EH (cell line): ENCODE results near the gene PLCD3.

Source experiments
- DNase-seq: peaks from one replicate; pipeline ENCODE4 v3.0.0-alpha.2; 2015; ENCODE audit warnings: low read depth

The PLCD3 gene

DNA sequence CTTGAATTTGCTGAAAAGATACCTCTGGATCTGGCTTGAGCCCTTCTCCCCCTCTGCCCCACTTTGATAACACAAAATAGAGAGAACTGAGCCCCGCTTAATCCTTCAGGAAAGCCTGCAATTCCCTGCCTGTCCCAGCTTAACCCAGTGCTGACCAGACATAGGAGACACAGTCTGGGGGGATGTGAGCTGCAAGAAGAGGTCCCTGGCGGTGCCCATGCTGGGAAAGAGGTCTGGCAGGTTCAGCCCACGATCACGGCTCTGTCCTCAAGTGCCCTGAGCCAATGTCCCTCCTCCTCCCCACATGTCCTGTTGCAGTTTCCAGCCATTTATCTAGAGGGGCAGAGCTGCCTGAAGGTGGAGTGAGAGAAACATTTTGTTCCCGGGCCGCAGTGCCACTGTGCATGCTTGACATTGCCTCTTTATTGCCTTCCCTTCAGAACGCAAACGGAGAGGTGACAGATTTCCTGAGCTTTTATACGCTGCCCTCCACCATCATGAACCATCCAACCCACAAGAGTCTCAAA is 29.0 kb downstream of the PLCD3 start:
- DNase-seq: no peak

DNA sequence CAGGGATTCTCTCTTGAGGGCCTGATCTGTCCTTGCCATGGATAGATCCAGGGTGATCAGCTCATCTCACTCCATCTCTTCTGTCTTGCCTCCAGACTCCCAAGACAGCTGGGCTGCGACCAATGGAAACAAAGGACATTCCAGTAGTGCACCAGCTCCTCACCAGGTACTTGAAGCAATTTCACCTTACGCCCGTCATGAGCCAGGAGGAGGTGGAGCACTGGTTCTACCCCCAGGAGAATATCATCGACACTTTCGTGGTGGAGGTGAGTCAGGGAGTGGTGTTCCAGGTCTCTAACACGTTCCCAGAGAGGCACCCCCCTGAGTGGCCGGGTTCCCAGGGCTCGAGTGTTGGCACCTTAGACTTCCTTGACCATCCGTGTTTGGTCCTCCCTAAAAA is 29.5 kb downstream of the PLCD3 start:
- no peak for DNase-seq

DNA sequence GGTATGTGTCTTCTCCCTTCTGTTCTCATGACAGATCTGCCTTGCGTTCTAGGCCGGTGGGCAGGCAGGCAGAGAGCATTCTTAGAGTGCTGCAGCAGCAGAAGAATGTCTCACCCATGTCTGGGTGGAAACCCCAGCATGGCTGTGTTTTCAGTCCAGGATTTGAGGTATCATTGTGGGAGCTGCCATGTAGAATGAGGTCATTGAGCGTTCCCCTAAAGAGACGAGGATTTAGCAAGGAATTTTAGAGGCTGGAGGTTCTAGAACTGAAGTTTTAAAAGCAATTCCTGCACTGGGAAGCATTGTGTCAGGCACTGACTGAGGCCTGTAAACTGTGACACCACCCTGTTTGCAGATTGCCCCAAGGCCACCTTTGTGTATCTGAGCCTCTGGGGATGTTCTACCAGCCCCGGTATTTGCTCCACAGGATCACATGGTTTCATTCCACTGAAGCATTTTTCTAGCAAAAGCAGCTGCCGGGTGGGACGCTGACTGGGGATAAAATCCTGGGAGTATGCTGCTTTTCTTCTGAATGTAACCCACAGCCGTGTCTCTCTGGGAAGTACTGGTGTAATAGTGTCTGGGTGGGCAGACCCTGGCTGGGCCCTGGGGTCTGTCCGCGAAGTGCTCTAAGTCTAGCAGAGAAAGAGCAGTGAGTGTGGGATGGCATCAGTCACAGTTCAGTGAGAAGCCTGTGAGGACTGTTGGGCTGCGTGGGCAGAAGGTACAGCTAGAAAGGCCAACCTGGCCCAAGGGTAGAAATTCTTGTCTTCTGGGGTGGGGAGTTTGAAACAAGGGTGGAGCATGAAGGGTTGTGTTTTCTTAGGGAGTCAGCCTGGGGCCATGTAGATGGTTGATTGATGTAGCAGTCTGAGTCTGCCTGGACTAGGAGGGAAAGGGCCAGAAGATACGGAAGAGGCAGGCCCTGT is 30.2 kb downstream of the PLCD3 start:
- DNase-seq: peak; percentile 54

DNA sequence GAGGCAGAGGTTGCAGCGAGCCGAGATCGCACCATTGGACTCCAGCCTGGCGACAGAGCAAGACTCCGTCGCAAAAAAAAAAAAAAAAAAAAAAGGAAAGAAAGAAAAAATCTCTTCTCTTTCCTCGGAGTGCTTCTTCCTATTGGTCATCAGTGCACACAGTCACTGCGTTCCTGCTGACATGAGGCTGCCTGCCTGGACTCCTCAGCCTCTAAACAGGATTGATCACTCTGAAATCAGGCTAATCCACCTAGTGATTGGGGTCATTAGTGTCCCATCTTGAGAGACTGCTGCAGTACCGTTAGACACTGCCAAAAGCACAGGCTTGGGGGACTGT is 30.8 kb downstream of the PLCD3 start:
- DNase-seq: no peak

DNA sequence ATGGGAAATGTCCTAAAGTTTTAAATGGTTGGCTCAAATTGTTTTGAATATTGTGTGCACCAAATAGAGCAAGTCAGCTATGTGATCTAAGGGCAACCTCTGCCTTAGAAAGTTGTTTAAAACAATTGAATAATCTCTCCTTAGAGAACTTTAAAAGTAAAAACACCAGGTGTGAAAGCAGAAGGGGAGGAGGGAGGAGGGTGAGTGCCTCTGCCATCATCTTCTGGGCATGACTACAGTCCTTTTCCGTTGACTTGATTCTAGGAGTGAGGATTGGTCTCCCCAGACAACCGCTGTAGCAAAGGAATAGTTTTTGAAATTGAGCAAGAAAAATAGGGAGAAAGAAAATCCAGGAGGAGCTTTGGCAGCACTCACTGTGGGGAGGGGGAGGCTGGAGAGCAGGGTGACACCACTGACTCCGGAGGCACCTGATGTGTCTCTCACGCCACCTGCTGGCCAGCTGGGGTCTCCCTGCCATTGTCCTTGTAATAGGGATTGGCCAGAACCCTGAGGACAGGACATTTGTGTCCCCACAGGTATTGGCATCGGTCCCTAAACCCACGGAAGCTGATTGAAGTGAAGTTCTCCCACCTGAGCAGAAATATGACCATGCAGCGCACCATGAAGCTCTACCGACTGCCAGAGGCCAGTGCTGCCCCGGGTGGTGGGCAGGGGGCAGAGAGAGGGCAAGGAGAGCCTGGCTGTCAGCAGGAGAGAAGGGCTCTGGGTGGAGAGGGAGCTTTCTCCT is 33.3 kb downstream of the PLCD3 start:
- DNase-seq: peak; percentile 77

DNA sequence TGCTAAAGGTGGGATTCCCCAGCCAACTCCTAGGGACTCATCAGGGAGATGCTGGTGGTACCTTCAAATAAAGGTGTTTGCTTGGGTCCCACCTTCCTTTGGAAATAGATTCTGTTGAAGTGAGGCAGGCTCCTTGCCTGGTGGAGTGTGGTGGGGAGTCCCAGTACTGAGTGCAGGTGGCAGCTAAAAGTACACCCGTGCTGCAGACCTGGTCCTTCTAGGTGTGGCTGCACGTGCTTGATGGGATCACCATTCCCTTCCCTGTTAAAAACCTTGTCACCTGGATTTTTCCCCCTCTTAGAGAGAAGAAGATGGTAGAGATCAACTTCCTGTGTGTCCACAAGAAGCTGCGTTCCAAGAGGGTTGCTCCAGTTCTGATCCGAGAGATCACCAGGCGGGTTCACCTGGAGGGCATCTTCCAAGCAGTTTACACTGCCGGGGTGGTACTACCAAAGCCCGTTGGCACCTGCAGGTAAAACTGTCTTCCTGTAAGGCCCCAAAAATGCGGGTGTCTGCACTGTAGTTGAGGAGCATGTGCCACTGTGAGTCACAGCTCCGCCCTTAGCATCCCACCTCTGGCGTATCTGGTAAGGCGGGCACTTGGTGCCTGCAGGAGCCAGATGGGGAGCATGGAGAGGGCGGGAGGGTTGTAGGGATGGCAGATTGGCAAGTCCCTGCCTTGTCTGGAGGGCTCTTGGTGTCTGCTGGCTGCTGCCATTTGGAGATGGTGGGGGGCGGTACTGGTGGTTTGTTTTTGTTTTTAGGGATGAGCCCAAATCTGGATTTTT is 34.0 kb downstream of the PLCD3 start:
- DNase-seq: no peak

DNA sequence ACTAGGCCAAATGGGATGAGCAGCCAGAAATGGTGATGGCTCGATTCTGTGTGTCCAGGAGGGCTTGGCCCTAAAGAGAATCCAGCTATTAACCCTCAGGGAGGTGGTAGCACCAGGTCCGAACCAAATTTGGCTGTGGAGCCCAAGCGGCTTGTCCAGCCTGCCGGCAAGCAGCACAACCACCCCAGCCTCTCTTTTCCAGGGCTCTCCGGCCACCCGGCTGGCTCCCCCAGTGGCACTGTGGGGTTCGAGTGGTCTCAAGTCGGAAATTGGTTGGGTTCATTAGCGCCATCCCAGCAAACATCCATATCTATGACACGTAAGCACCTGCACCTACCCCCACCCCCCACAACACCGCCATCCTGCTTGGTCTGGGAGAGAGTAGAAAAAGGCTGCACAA is 35.4 kb downstream of the PLCD3 start:
- no peak for DNase-seq

DNA sequence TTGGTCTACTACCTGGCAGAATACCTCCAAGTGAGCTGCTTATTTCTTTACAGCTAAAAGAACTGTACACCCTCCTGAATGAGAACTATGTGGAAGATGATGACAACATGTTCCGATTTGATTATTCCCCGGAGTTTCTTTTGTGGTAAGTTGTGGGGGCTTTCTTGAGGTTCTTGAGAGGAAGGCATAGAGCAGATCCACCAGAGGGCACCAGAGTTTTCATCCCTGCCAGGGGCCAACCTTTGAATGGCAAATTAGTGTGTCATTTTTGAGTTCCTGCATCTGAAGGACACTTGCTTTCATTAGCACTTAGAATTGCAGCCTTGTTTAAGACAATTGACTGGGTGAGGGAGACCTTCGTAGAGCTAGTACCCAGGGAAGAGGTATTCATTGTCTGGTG is 36.2 kb downstream of the PLCD3 start:
- peak; percentile 62 for DNase-seq

DNA sequence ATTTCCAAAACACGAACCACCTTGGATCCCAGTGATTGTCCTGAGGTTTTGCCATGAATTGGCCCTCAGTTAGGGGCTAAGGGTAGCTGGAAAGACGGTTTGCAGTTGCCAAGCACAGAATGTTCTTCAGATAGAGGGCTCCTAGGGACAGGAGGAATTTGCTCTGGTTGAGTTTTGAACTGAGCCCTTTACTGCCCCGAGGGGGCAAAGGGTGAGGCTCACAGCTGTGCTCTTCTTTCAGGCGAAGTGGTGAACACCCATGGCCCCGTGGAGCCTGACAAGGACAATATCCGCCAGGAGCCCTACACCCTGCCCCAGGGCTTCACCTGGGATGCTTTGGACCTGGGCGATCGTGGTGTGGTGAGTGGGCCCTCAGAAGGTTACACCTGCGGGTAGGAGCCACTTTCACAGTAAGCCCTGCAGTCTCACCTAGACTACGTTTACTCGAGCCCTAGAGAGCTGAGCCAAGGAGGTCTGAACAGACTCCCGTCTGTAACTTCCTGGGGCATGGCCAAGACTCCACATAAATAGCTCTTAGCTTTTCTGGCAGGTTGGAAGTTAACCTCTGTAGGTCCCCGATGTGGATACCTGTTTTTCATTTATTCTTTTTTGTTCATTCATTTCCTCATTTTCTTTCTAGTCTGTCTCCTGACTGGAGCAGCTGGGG is 38.7 kb downstream of the PLCD3 start:
- no peak for DNase-seq

DNA sequence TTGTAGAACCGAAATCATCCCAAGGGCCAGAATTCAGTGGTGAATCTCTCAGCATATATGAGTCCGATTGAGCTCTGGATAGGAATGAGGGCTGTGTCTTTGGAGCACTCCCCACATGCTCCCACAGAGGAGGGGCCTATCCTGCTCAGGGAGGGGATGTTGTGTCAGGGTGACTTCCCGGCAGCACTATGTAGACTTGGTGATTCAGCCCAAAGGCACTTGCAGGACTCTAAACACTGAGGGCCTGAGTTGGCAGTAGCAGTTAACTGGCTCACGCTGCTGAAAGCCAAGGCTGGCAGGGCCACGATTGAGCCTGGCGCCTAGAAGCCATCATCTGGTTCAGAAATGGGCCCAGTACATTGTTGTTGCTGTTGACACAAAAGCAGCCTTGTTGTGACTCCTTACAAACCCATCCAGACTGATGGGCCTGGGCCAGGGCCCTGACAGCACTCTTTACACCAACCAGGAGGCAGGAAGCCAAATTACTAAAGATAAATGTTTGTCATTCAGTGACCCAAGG is 39.3 kb downstream of the PLCD3 start:
- peak; percentile 100 for DNase-seq

DNA sequence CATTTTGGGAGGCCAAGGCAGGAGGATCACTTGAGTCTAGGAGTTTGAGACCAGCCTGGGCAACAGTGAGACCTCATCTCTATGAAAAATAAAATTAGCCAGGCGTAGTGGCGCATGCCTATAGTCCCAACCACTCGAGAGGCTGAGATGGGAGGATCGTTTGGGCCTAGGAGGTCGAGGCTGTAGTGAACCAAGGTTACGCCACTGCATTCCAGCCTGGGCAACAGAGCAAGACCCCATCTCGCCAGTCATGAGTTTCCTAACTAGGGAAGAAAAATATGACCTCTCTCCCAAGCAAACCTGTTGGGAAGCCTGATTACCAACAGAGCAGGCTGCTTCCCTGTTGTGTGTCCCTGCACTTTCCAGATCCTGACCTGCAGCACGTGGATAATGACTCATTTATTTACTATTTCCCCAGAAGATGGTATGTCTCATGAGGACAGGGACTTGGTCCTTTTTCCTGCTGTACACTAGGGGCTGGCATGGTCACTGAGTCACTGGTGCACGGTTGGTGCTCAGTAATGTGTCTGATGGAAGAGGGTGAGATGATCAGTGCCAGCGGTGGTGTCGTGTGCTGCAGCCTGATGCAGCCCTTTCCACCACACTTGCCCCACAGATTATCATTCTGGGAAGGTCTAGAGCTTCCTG is 40.4 kb downstream of the PLCD3 start:
- DNase-seq: peak; percentile 48

DNA sequence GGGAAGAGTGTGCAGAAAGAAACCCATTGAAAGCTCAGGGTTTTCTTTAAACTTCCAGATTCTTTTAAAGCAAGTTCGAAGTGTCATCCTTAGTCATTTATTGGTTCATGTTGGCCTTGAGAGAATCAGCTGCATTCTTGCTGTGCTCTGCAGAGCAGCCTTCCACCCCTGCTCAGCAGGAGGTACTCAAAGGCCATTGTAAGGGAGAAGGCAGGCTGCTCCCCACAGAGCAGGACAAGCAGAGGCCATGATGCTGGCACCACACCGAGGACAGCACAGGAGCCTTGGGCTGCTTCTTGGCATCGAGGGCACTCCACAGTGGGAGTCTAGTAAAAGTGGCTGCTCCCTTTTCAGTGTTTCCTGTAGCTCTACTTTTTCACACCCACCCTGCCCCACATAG is 41.6 kb downstream of the PLCD3 start:
- peak; percentile 82 for DNase-seq

DNA sequence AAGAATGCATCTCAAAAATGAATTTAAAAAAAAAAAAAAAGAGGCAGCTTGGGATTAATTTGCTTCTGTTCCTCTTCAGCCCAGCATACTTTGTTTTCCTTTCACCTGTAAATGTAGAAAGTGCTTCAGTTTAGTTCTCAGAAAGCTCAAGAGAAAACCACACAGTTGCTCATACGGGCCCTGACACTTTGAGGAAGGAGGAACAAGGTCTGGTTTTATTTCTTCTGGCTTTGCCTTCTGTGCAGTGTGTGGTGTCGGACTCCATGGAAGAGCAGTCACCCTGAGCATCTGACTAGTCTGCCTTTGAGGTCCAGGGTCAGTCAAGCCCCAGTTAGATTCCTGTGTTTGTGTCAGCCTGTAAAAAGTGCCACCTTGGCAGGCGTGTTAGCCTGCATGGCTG is 43.6 kb downstream of the PLCD3 start:
- DNase-seq: no peak

DNA sequence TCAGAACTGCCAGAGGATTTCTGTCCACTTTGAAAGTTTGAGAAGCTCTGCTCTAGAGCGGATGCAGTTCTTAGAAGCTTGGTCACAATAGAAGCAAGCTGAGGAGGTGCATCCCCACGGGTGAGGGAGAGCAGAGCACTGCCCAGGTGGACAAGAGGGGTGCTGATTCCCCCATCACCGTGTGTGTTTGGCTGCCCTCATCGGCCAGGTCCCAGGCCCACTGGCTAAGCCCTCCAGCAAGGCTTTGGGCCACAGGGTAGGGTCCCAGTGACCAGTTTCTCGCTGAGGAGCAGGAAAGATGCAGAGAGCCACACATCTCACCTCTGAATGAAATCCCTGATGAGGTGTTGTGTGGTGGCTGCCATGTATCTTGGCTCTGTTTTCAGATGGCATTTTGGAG is 44.3 kb downstream of the PLCD3 start:
- no peak for DNase-seq

DNA sequence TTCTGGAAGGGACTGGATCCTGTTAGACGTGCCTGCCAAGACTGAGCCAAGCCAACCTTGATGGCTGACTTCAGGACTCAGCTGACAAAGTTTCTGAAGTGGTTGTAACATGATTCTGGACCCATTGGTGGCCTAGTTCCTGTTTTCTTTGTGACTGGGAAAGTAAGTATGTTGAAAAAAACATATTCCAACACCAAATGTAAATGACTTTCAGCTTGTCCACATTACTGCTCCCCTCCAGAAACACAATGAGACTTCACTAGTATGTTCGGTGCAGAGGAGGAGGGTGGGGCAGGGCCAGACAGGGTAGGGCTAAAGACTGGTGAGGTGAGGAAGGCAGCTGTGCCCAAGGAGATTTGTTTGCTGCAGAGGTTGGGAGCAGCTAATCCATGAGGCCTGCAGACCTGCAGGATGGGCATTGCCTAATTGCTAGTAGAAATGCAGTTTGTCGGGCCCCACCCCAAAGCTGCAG is 44.8 kb downstream of the PLCD3 start:
- DNase-seq: peak; percentile 72

DNA sequence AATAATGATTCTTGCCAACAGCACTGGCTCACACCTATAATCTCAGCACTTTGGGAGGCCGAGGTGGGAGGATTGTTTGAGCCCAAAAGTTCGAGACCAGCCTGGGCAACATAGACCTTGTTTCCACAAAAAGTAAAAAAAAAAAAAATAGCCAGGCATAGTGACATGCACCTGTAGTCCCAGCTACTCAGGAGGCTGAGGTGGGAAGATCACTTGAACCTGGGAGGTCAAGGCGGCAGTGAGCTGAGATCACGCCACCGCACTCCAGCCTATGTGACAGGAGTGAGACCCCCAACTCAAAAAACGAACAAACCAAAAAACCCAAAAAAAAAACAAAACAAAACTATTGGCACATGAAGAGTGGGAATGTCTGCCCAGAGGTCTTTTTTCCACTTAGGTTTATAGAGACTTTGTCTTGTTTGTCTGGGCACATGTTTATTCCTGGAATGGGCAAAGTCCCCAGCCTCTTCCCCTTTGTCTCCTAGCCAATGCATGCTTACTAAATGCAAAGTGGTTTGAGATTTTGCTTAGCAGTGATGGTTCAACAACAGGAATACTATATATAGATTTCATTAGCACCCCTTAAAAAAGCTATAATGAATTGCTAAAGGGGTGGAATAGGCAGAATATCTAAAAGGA is 45.3 kb downstream of the PLCD3 start:
- no peak for DNase-seq

DNA sequence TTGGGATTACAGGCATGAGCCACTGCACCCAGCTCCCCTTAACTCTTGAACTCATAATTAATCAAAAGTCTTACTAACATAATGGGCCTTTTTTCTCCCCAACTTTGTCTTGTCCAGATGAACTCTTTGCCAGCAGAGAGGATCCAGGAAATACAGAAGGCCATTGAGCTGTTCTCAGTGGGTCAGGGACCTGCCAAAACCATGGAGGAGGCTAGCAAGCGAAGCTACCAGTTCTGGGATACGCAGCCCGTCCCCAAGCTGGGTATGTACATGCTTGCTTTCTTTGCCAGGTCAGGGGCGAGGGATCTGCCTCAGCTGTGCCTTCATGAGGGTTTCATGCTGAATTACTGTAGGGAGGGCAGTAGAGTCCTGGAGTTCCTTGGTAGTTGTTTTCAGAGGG is 45.9 kb downstream of the PLCD3 start:
- DNase-seq: no peak

DNA sequence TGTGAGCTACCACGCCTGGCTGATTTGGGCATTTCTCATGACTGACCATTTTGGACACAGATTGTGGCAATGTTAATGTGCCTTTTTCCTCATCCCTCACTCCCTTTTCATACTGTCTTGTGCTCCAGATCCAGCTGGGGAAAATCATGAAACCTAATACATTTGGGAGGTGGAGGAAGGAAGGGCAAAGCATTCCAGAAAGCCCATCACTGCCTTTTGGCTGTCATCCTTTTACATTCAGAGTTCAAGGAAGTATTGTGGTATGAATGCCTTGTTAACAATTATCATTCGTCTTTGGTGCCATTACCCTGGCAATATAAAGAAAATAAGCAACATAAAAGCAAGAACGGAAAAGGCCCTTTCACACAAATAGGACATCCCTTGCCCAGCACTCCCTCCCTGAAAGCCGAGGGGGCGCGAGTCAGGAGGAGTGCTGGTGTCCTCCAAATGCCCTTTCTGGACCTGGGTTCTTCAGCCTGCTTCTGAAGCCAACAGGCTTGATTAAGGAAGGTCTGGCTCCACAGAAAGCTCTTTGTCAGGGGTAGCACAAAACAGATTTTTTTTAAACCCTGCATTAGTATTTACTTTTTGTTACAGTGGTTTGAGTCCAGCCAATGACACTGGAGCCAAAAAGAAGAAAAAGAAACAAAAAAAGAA is 51.1 kb downstream of the PLCD3 start:
- no peak for DNase-seq

DNA sequence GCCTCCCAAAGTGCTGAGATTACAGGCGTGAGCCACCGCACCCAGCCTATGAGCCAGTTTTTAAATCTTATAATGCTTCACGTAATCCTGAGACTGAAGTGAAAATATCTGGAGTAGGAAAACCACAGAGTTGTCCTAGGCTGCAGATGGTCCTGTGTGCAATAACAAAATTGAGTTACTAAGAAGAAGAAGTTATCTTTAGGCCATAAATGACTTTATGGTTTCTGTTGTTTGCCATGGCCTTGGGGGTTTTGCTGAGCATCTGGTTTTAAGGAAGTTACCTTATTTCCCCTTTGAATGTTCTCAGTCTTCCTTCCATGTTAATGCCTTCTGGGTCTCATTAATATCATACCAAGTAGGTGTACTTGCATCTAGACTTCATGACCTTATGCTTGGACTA is 54.7 kb downstream of the PLCD3 start:
- DNase-seq: no peak
